Measurements from ENCODE around the gene TUBGCP6.

The TUBGCP6 gene

DNA sequence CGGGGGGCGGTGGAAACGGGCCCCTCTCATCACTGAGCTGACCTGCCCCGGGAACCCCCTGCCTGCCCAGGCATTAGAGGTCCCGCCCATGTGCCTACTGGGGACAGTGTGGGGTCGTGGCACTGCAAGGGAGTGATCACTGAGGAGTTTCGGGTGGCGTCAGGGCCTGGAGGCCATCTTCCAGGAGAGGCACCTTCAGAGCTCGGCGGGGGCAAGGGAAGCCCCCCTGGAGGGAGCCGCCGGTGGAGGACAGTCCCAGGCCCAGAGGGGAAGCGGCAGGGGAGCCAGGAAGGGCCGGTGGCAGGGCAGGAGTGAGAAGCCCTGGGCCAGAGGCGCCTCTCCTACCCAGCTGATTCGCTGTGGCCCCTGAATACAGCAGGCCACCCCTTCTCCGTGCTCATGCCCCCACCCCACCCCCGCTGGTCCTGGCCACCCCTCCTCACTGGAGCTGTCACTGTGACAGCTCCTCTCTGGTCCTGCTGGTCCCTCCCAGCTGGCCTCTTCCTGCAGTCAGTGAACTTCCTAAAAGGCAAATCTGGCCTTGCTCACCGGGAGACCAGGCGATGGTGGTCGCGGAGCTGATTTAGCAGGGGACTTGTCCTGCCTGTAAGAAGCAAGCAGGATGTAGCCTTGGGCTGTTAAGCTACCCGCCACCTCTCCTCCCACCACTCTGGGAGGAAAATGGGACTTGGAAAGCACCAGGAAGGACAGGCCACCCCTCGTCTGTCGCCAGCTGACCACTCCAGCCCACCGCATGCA lies 27.4 kb upstream of the TUBGCP6 start:
- no peak overlapping the region for H3K4me3 ChIP-seq (ENCODE audit: low read depth, low read length)
- DNase-seq (ENCODE audit: low read depth), result peak; percentile 39
- TF ChIP-seq, protein P1, sequence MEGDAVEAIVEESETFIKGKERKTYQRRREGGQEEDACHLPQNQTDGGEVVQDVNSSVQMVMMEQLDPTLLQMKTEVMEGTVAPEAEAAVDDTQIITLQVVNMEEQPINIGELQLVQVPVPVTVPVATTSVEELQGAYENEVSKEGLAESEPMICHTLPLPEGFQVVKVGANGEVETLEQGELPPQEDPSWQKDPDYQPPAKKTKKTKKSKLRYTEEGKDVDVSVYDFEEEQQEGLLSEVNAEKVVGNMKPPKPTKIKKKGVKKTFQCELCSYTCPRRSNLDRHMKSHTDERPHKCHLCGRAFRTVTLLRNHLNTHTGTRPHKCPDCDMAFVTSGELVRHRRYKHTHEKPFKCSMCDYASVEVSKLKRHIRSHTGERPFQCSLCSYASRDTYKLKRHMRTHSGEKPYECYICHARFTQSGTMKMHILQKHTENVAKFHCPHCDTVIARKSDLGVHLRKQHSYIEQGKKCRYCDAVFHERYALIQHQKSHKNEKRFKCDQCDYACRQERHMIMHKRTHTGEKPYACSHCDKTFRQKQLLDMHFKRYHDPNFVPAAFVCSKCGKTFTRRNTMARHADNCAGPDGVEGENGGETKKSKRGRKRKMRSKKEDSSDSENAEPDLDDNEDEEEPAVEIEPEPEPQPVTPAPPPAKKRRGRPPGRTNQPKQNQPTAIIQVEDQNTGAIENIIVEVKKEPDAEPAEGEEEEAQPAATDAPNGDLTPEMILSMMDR (IDR thresholded peaks at IDR 0.05; ENCODE audit: low read depth, low read length), result no peak
- no peak for TF ChIP-seq MYC (IDR thresholded peaks at IDR 0.05; ENCODE audit: low read depth, low read length)
- no peak for TF ChIP-seq POLR2A (IDR thresholded peaks at IDR 0.05; ENCODE audit: extremely low read depth, insufficient read length)
- no peak for TF ChIP-seq MAX (IDR thresholded peaks at IDR 0.05; ENCODE audit: low read depth, low read length)

GRCh38 chr22:50271519-50271970 lies 26.7 kb upstream of the TUBGCP6 start:
- peak; percentile 77 for DNase-seq (ENCODE audit: low read depth)
- TF ChIP-seq POLR2A (IDR thresholded peaks at IDR 0.05; ENCODE audit: extremely low read depth, insufficient read length) (no peak), MYC (IDR thresholded peaks at IDR 0.05; ENCODE audit: low read depth, low read length) (no peak), MAX (IDR thresholded peaks at IDR 0.05; ENCODE audit: low read depth, low read length) (no peak)
- TF ChIP-seq, protein P1 (IDR thresholded peaks at IDR 0.05; ENCODE audit: low read depth, low read length), result no peak
- H3K4me3 ChIP-seq (ENCODE audit: low read depth, low read length), result no peak overlapping the region

DNA sequence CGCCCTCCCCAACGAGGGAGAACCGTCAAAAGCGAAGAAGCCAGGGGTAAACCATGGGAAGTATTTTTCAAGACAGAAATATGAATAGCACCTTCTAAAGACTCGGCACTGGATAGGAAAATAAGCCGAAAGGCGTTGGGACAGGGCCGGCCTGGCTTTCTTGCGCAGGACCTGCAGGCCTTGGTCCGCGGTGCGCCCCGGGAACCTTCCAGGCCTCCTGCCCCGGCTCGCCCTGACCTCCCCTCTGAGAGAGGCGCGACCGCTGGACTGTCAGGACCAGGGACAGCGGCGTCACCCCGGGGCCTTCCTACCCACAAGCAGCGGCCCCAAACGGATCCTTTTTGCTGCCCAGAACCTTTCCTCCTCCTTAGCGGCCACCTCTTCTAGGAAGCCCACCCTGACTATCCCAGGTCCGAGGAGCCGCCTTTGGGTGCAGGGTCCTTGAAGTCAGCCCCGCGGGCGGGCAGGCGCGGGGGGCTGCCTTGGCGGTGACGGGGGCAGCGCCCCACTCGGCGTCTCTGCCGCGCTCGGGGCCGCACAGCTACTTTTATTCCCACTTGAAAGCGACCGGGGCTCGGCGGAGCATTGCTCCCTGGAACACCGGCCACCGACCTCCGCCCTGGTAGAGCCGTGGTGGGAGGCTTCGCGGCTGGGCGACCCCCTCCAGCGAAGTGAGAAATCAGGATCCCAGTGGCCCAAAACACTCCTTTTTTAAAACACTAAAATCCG lies 26.0 kb upstream of the TUBGCP6 start:
- DNase-seq (ENCODE audit: low read depth), result peak; percentile 83
- TF ChIP-seq MYC (IDR thresholded peaks at IDR 0.05; ENCODE audit: low read depth, low read length), result no peak
- TF ChIP-seq MAX (IDR thresholded peaks at IDR 0.05; ENCODE audit: low read depth, low read length), result 0 out of 2 replicates have a peak, but pooled peaks have one; percentile 34
- TF ChIP-seq, protein P1 (IDR thresholded peaks at IDR 0.05; ENCODE audit: low read depth, low read length), result no peak
- TF ChIP-seq POLR2A (IDR thresholded peaks at IDR 0.05; ENCODE audit: extremely low read depth, insufficient read length), result no peak
- peak overlapping the region; percentile 34 for H3K4me3 ChIP-seq (ENCODE audit: low read depth, low read length)

DNA sequence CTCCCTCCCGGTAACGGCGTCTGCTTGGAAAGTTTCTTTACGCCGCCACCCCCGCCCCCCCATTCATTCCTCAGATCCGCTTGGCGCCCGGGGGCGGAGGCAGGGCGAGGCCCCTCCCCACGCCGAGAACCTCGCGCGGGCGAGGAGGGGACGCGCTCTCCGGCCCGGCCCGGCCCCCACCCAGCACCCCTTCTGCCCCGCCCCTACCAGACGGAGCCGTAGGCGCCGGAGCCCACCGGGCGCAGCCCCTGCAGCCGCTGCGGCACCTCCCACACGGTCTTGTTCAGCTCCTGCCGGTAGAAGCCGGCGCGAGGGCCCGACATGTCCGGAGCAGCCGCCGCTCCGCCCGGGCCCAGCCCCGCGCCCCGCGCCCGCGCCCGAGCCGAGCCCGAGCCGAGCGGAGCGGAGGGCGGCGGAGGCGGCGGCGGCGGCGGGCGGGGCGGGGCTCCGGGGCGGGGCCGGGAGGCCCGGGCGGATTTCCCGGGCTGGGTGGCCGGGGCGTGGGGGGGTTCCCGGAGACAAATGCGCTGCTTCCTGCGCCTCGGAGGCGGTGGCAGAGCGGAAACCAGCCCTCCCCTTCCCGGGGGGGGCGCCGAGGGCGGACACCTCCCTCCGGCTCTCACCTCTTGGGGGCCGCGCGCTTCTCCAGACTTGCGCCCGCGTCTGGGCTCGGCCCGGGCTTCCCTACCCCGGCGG lies 25.3 kb upstream of the TUBGCP6 start, which contains the start of gene MAPK11:
Gene MAPK11 (minus strand): TSS at position 411 of the 696 bp plus-strand sequence. CDS start 88 bp downstream, at position 323.
- peak within 1 kb of the TSS; percentile 34 for H3K4me3 ChIP-seq (ENCODE audit: low read depth, low read length)
- TF ChIP-seq, protein P1 (IDR thresholded peaks at IDR 0.05; ENCODE audit: low read depth, low read length), result no peak
- TF ChIP-seq MAX (IDR thresholded peaks at IDR 0.05; ENCODE audit: low read depth, low read length) (no peak), POLR2A (IDR thresholded peaks at IDR 0.05; ENCODE audit: extremely low read depth, insufficient read length) (no peak), MYC (IDR thresholded peaks at IDR 0.05; ENCODE audit: low read depth, low read length) (no peak)
- DNase-seq (ENCODE audit: low read depth), result peak; percentile 65

DNA sequence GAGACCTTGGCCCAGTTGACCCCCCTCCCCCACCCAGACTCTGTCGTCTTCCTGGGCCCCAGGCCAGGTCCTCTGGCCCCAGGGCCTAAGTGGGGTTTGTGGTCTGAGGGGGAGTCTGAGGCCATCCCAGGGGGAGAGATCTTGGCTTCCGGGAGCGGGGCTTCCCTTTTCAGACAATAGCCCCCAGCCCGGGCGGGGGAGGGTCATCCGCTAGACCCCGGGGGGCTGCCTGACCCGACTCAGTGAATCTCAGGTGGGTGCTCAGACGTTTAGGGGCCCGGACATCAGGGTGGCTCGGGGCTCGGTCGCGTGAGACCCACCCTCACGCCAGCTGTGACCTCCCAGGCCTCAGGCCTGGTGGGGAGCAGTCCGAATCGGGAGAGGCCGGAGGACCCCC lies 24.7 kb upstream of the TUBGCP6 start:
- TF ChIP-seq MYC (IDR thresholded peaks at IDR 0.05; ENCODE audit: low read depth, low read length) (no peak), MAX (IDR thresholded peaks at IDR 0.05; ENCODE audit: low read depth, low read length) (no peak), POLR2A (IDR thresholded peaks at IDR 0.05; ENCODE audit: extremely low read depth, insufficient read length) (no peak)
- TF ChIP-seq, protein P1 (IDR thresholded peaks at IDR 0.05; ENCODE audit: low read depth, low read length), result no peak
- DNase-seq (ENCODE audit: low read depth), result peak; percentile 73
- peak overlapping the region; percentile 21 for H3K4me3 ChIP-seq (ENCODE audit: low read depth, low read length)
